ENCODE data around the gene BASP1. TPM values are rescaled to one million over a fixed set of nuclear protein-coding genes. Genes with fewer than 3 reads are reported as not detected.
"Not testable (repeated sequence)": the region's sequence is repeated elsewhere in the genome, so short reads cannot be mapped to it uniquely, and the experiment has no call there.

BASP1 gene
- polyA plus RNA-seq, 4 donors: 0.67 to 9.5 (median 6.9) TPM

DNA sequence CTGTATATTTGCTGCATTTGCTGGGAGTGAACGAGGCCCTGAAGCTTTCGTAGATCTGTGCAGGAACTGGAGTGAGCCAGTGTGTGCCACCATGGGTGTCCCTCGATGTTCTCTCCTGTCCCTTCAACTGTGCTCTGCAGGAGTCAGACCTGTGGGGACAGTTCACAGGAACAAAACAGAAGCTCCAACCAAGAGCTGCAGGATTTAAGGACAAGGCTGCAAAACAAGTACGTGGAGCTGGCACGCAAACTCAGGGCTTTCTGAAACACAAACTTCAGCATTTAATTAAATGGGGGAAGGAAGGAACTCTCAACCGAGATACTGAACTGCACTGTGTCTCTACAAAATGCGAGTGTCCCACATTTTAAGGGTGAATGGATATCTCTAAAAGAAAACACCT, 24.2 kb downstream of the BASP1 start:
- Histone ChIP-seq H3K9me3 (ENCODE audit: control insufficient read depth in 2 of 2, insufficient read depth in 1 of 2, low read depth in 1 of 2, low read length in 1 of 2) (no peaks in the 10 kb centered on the region), H3K36me3 (ENCODE audit: control insufficient read depth in 3 of 3, insufficient read depth in 2 of 3, low read depth in 1 of 3, low read length in 3 of 3) (no peaks in the 10 kb centered on the region), H3K27ac (ENCODE audit: low read depth in 1 of 3, low read length in 2 of 3) (no peak overlapping the region), H3K27me3 (ENCODE audit: control insufficient read depth in 3 of 3, insufficient read depth in 3 of 3, low read length in 3 of 3) (no peaks in the 10 kb centered on the region), H3K4me1 (ENCODE audit: control insufficient read depth in 3 of 3, insufficient read depth in 2 of 3, low read depth in 1 of 3, low read length in 2 of 3) (no peaks in the 10 kb centered on the region), H3K4me3 (ENCODE audit: low read depth in 1 of 3, low read length in 3 of 3) (no peak overlapping the region)
- no peak for DNase-seq
- 72 to 78% (median 78%) methylated on average over 7 of the region's 7 CpGs for WGBS, 3 donors
- no peak for FAIRE-seq

DNA sequence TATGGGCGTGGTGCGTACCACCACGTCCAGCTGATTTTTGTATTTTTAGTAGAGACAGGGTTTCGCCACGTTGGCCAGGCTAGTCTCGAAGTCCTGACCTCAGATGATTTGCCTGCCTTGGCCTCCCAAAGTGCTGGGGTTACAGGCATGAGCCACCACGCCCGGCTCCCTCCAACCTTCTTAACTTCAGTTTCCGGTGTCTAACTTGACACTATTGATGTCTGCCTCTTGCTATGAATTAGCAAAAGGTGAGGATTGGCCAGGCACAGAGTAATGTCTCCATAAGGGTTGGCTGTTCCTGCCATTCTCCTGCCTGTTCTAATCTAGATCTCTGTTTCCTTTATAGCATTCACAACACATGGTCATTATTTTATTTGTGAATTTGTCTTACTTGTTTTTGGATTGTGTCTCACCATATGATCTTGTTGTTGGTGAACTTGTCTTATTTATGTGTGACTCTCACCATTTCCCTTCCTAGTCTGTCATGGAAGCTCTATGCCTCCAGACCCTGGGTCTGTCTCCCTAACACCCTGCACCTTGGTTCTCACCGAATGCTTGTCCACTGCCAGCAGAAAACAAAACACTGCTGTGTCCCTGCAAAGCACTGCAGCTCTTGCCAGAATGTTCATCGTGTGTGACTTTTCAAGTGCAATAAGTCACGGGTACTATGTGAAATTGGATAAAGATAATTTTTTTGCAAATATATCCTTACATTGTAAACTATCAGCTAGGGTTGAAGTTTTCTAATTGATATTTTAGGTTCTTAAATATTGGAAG, 26.0 kb downstream of the BASP1 start:
- no peak overlapping the region for H3K4me3 ChIP-seq (ENCODE audit: low read depth in 1 of 3, low read length in 3 of 3)
- no peaks in the 10 kb centered on the region for H3K27me3 ChIP-seq (ENCODE audit: control insufficient read depth in 3 of 3, insufficient read depth in 3 of 3, low read length in 3 of 3)
- WGBS, 3 donors: 79 to 84% (median 83%) methylated on average over 12 of the region's 12 CpGs
- H3K4me1 ChIP-seq (ENCODE audit: control insufficient read depth in 3 of 3, insufficient read depth in 2 of 3, low read depth in 1 of 3, low read length in 2 of 3): no peaks in the 10 kb centered on the region
- no peaks in the 10 kb centered on the region for H3K9me3 ChIP-seq (ENCODE audit: control insufficient read depth in 2 of 2, insufficient read depth in 1 of 2, low read depth in 1 of 2, low read length in 1 of 2)
- H3K36me3 ChIP-seq (ENCODE audit: control insufficient read depth in 3 of 3, insufficient read depth in 2 of 3, low read depth in 1 of 3, low read length in 3 of 3): no peaks in the 10 kb centered on the region
- no peak for DNase-seq
- no peak for FAIRE-seq
- no peak overlapping the region for H3K27ac ChIP-seq (ENCODE audit: low read depth in 1 of 3, low read length in 2 of 3)

DNA sequence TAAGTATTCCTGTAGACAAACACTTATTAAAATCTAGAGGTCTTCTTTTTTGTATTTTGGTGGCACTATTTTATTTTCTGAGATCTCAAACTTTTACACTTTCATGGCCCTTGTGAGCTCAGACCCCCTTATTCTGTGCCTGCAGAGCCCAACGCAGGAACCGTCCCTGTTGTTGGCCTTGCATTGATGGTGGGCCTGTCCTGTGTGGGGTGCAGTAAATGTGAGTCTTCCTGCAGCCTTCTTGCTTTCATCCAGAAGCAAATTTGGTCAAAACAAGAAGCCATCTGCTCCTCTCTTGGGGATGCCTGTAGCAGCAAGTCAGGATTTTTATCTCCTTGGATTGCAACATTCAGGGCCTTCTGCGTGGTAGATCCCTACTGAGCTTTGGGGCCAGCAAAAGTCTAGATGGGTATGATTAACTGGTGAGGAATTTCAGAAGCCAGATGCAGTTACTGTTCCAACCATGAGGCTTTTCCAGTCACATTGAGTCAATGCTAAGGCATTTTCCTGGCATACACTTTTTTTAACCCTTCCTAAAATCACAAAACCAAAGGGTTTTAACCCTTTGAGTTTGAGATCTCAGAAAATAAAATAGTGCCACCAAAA, 31.7 kb downstream of the BASP1 start:
- WGBS, 3 donors: 83 to 89% (median 86%) methylated on average over 3 of the region's 3 CpGs
- H3K27ac ChIP-seq (ENCODE audit: low read depth in 1 of 3, low read length in 2 of 3): no peak overlapping the region
- no peaks in the 10 kb centered on the region for H3K4me1 ChIP-seq (ENCODE audit: control insufficient read depth in 3 of 3, insufficient read depth in 2 of 3, low read depth in 1 of 3, low read length in 2 of 3)
- no peak for FAIRE-seq
- no peak for DNase-seq
- peaks cover 0 to 3% of the 10 kb centered on the region in 2 donors for H3K9me3 ChIP-seq (ENCODE audit: control insufficient read depth in 2 of 2, insufficient read depth in 1 of 2, low read depth in 1 of 2, low read length in 1 of 2)
- no peak overlapping the region for H3K4me3 ChIP-seq (ENCODE audit: low read depth in 1 of 3, low read length in 3 of 3)
- H3K36me3 ChIP-seq (ENCODE audit: control insufficient read depth in 3 of 3, insufficient read depth in 2 of 3, low read depth in 1 of 3, low read length in 3 of 3): no peaks in the 10 kb centered on the region
- H3K27me3 ChIP-seq (ENCODE audit: control insufficient read depth in 3 of 3, insufficient read depth in 3 of 3, low read length in 3 of 3): no peaks in the 10 kb centered on the region

DNA sequence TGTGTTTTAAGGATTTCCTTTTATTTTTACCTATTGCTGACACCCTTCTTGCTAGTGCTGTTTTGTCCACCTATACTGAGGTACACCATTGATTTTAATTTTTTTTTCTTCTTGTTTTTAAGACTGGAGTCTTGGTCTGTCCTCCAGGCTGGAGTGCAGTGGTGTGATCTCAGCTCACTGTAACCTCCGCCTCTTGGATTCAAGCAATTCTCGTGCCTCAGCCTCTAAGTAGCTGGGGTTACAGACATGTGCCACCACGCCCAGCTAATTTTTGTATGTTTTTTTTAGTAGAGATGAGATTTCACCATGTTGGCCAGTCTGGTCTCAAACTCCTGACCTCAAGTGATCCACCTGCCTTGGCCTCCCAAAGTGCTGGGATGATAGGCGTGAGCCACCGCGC, 32.4 kb downstream of the BASP1 start:
- FAIRE-seq; H3K4me1 ChIP-seq (ENCODE audit: control insufficient read depth in 3 of 3, insufficient read depth in 2 of 3, low read depth in 1 of 3, low read length in 2 of 3); H3K27me3 ChIP-seq (ENCODE audit: control insufficient read depth in 3 of 3, insufficient read depth in 3 of 3, low read length in 3 of 3); DNase-seq; H3K36me3 ChIP-seq (ENCODE audit: control insufficient read depth in 3 of 3, insufficient read depth in 2 of 3, low read depth in 1 of 3, low read length in 3 of 3); H3K27ac ChIP-seq (ENCODE audit: low read depth in 1 of 3, low read length in 2 of 3); H3K4me3 ChIP-seq (ENCODE audit: low read depth in 1 of 3, low read length in 3 of 3); H3K9me3 ChIP-seq (ENCODE audit: control insufficient read depth in 2 of 2, insufficient read depth in 1 of 2, low read depth in 1 of 2, low read length in 1 of 2): not testable (repeated sequence)
- WGBS, 3 donors: 89 to 95% (median 93%) methylated on average over 6 of the region's 6 CpGs

DNA sequence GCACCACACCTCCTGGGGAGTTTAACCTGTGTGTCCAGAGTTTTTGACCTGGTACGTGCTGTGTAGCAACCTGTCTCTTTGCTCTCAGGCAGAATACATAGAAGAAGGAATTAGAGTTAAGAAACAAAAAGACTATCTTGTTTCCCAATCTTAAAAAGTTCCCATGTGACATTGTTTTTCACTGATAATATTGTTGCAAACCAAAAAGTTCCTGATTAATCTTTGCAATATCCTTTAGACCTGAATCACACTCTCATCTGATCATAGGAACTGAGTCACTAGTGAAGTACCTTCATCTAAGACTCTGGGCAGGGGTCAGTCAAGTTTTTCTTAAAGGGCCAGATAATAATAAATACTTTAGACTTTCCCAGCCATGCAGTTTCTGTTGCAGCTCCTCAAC, 35.1 kb downstream of the BASP1 start:
- no peak overlapping the region for H3K27ac ChIP-seq (ENCODE audit: low read depth in 1 of 3, low read length in 2 of 3)
- no peaks in the 10 kb centered on the region for H3K27me3 ChIP-seq (ENCODE audit: control insufficient read depth in 3 of 3, insufficient read depth in 3 of 3, low read length in 3 of 3)
- no peak for FAIRE-seq
- 65 to 81% (median 70%) methylated on average over 1 of the region's 1 CpG for WGBS, 3 donors
- H3K36me3 ChIP-seq (ENCODE audit: control insufficient read depth in 3 of 3, insufficient read depth in 2 of 3, low read depth in 1 of 3, low read length in 3 of 3): no peaks in the 10 kb centered on the region
- peaks cover 0 to 3% of the 10 kb centered on the region in 2 donors for H3K9me3 ChIP-seq (ENCODE audit: control insufficient read depth in 2 of 2, insufficient read depth in 1 of 2, low read depth in 1 of 2, low read length in 1 of 2)
- no peak for DNase-seq
- no peak overlapping the region for H3K4me3 ChIP-seq (ENCODE audit: low read depth in 1 of 3, low read length in 3 of 3)
- H3K4me1 ChIP-seq (ENCODE audit: control insufficient read depth in 3 of 3, insufficient read depth in 2 of 3, low read depth in 1 of 3, low read length in 2 of 3): no peaks in the 10 kb centered on the region

DNA sequence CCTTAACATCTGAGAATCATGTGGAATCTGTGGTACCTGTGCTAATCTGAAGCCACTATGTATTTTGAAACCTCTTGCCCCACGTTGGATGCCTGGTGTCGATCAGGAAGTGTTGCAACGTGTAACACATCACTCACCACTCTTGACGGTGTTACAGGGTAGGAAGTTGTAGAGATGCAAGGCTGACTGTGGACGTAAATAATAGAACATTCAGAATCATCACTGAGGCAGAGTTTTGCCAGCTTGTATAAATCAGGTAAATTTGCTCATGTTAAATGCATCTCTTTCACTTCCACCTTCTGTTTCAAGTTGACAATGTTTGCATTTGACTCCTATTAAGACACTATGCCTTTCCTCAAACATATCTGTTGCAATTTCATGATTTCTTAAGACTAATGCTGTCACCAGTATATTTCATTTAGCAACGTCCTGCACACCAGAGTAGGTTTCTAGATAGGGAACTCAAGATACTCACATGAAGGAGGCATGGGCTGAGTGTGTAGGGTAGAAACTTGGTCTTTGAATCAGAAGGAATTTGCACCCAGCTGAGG, 38.1 kb downstream of the BASP1 start:
- H3K27ac ChIP-seq (ENCODE audit: low read depth in 1 of 3, low read length in 2 of 3): no peak overlapping the region
- WGBS, 3 donors: 55 to 70% (median 67%) methylated on average over 6 of the region's 6 CpGs
- no peaks in the 10 kb centered on the region for H3K4me1 ChIP-seq (ENCODE audit: control insufficient read depth in 3 of 3, insufficient read depth in 2 of 3, low read depth in 1 of 3, low read length in 2 of 3)
- no peak overlapping the region for H3K4me3 ChIP-seq (ENCODE audit: low read depth in 1 of 3, low read length in 3 of 3)
- H3K27me3 ChIP-seq (ENCODE audit: control insufficient read depth in 3 of 3, insufficient read depth in 3 of 3, low read length in 3 of 3): no peaks in the 10 kb centered on the region
- DNase-seq (no peak), FAIRE-seq (no peak)
- H3K9me3 ChIP-seq (ENCODE audit: control insufficient read depth in 2 of 2, insufficient read depth in 1 of 2, low read depth in 1 of 2, low read length in 1 of 2): no peaks in the 10 kb centered on the region
- H3K36me3 ChIP-seq (ENCODE audit: control insufficient read depth in 3 of 3, insufficient read depth in 2 of 3, low read depth in 1 of 3, low read length in 3 of 3): no peaks in the 10 kb centered on the region

DNA sequence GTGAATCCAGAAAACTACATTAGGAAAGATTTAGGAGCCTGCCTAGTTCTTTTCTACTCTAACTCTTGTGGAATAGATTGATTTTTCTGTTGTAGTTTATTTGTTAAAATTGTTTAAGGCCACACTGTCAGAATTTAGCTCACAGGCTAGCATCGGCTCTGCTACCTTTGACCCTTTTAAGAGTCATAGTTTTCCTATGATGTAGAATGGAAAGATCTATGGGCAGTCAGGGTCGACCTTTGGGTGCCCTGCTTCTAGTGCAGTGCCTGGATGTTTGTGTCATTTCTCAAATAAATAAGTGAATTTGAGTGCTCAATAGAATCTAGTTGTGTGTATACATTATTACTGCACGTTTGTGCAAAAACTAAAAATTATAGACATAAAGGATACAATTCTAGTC, 38.7 kb downstream of the BASP1 start:
- Histone ChIP-seq H3K36me3 (ENCODE audit: control insufficient read depth in 3 of 3, insufficient read depth in 2 of 3, low read depth in 1 of 3, low read length in 3 of 3) (no peaks in the 10 kb centered on the region), H3K27ac (ENCODE audit: low read depth in 1 of 3, low read length in 2 of 3) (no peak overlapping the region), H3K4me1 (ENCODE audit: control insufficient read depth in 3 of 3, insufficient read depth in 2 of 3, low read depth in 1 of 3, low read length in 2 of 3) (no peaks in the 10 kb centered on the region), H3K9me3 (ENCODE audit: control insufficient read depth in 2 of 2, insufficient read depth in 1 of 2, low read depth in 1 of 2, low read length in 1 of 2) (no peaks in the 10 kb centered on the region), H3K27me3 (ENCODE audit: control insufficient read depth in 3 of 3, insufficient read depth in 3 of 3, low read length in 3 of 3) (no peaks in the 10 kb centered on the region), H3K4me3 (ENCODE audit: low read depth in 1 of 3, low read length in 3 of 3) (no peak overlapping the region)
- FAIRE-seq (no peak), DNase-seq (no peak)
- 47 to 66% (median 51%) methylated on average over 3 of the region's 3 CpGs for WGBS, 3 donors

DNA sequence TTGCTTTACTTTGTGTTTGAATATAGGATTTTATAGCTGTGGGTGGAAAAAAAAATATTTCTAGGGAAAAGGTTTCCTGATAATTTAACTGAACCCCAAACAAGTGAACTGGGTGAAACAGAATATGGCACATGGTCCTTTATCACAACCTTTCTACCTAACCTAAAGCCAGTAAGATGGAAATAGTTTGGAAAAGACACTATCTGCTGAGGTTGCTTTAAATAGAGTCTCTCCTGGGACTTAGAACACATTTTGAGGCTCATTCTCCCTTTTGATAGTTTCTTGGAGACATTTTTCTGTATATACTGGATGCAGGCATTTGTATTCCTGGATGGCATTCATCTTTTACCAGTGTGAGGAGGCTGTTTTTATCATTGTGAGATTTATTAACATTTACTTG, 39.4 kb downstream of the BASP1 start:
- Histone ChIP-seq H3K4me1 (ENCODE audit: control insufficient read depth in 3 of 3, insufficient read depth in 2 of 3, low read depth in 1 of 3, low read length in 2 of 3) (no peaks in the 10 kb centered on the region), H3K36me3 (ENCODE audit: control insufficient read depth in 3 of 3, insufficient read depth in 2 of 3, low read depth in 1 of 3, low read length in 3 of 3) (no peaks in the 10 kb centered on the region), H3K4me3 (ENCODE audit: low read depth in 1 of 3, low read length in 3 of 3) (no peak overlapping the region), H3K27me3 (ENCODE audit: control insufficient read depth in 3 of 3, insufficient read depth in 3 of 3, low read length in 3 of 3) (no peaks in the 10 kb centered on the region), H3K27ac (ENCODE audit: low read depth in 1 of 3, low read length in 2 of 3) (no peak overlapping the region), H3K9me3 (ENCODE audit: control insufficient read depth in 2 of 2, insufficient read depth in 1 of 2, low read depth in 1 of 2, low read length in 1 of 2) (no peaks in the 10 kb centered on the region)
- FAIRE-seq: no peak
- DNase-seq: no peak

Measured in small intestine (tissue), 7 donors.